BLaER1 (cell line): ENCODE data around the gene GATA1.

ENCODE experiments used
- H3K27ac ChIP-seq: shearing (Covaris generic); formaldehyde crosslinking; 2 replicates; pipeline ENCODE4 v1.8.1; 2022
- H3K27me3 ChIP-seq: shearing (Covaris generic); formaldehyde crosslinking; 2 replicates; pipeline ENCODE4 v1.8.1; 2022
- H3K36me3 ChIP-seq: shearing (Covaris generic); formaldehyde crosslinking; 2 replicates; pipeline ENCODE4 v1.8.1; 2022
- H3K4me1 ChIP-seq: shearing (Covaris generic); formaldehyde crosslinking; 2 replicates; pipeline ENCODE4 v1.8.1; 2022
- H3K4me2 ChIP-seq: shearing (Covaris generic); formaldehyde crosslinking; 2 replicates; pipeline ENCODE4 v1.8.1; 2022
- H3K4me3 ChIP-seq: shearing (Covaris generic); formaldehyde crosslinking; 2 replicates; pipeline ENCODE4 v1.8.1; 2022
- H3K9ac ChIP-seq: shearing (Covaris generic); formaldehyde crosslinking; 2 replicates; pipeline ENCODE4 v1.8.1; 2022
- H3K9me3 ChIP-seq: shearing (Covaris generic); formaldehyde crosslinking; 2 replicates; pipeline ENCODE4 v1.8.1; 2022
- H4K20me1 ChIP-seq: shearing (Covaris generic); formaldehyde crosslinking; 2 replicates; pipeline ENCODE4 v1.8.1; 2022
- Cebpa-rat ChIP-seq: shearing (Covaris generic); IDR thresholded peaks from 2 replicates; pipeline ENCODE4 v1.8.1; 2022

Gene GATA1

DNA sequence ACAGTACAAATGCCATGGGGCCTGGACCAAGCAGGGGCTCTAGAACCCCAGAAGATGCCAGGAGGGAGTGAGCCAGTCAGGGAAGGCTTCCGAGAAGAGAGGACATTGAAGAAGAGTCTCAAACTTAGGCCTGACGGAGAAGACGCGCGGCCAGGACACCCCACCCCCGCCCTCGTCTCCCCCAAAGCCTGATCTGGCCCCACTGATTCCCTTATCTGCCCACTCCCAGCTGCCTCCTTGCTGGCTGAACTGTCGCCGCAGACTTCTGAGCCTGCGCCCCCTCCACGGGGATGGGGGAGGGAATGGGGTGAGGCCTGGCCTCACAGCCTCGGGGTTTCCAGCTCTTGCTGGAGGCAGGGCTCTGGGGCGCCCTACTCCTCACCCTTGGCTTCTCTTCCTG is 3.6 kb upstream of the GATA1 start:
- Histone ChIP-seq H4K20me1 (no peaks in the 10 kb centered on the region; the same call in 1 of the 2 replicates), H3K4me1 (no peaks in the 10 kb centered on the region), H3K27me3 (peaks cover 54% of the 10 kb centered on the region), H3K36me3 (no peaks in the 10 kb centered on the region), H3K4me2 (no peak overlapping the region), H3K9ac (no peak overlapping the region), H3K4me3 (no peak overlapping the region), H3K27ac (no peak overlapping the region), H3K9me3 (no peaks in the 10 kb centered on the region)
- no peak for TF ChIP-seq Cebpa-rat

DNA sequence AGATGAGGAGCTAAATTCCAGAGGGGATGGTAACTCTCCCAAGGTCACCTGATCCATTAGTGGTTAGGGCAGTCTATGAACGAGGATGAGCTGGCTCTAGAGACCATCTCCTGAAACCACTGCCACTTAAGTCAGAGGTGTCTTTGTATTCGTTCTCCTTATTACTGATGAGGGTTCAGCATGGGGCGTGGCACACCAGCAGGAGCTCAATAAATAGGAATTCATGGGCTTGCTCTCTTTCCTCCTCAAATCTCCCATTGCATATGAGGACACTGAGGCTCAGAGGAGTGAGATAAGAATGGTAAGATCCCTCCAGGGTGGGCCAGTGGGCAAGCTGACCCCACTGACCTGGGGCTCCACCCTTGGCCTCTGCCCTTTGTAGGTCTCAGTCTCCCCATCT is 1.7 kb upstream of the GATA1 start:
- Histone ChIP-seq H3K9ac (no peak overlapping the region), H3K36me3 (no peaks in the 10 kb centered on the region), H3K9me3 (no peaks in the 10 kb centered on the region), H3K27me3 (peaks cover 47% of the 10 kb centered on the region), H3K4me3 (no peak overlapping the region), H3K4me2 (no peak overlapping the region), H3K4me1 (no peaks in the 10 kb centered on the region), H4K20me1 (no peaks in the 10 kb centered on the region; the same call in 1 of the 2 replicates), H3K27ac (no peak overlapping the region)
- TF ChIP-seq Cebpa-rat: no peak

DNA sequence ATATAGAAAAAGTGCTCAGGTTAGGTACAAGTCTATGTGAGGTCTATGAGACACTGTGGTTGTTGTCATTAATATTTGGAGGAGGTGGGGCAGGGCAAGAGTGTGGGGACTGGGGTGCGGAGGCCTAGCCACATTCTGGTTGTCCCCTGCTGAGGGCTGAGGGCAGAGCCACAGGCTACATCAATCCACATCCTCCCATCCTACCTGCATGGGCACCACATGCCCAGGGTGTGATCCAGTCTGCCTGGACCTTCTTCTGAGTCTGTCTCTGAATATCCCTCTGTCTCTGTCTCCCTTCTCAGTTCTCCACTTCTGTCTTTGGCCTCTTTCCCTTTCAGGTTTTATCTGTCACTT is 1.2 kb upstream of the GATA1 start:
- no peak overlapping the region for H3K27ac ChIP-seq
- H3K4me1 ChIP-seq: no peaks in the 10 kb centered on the region
- H3K27me3 ChIP-seq: peaks cover 46% of the 10 kb centered on the region; the same call in 1 of the 2 replicates
- H4K20me1 ChIP-seq: no peaks in the 10 kb centered on the region; the same call in 1 of the 2 replicates
- H3K4me2 ChIP-seq: no peak overlapping the region
- H3K9ac ChIP-seq: no peak overlapping the region
- no peak overlapping the region for H3K4me3 ChIP-seq
- TF ChIP-seq Cebpa-rat: no peak
- no peaks in the 10 kb centered on the region for H3K36me3 ChIP-seq
- no peaks in the 10 kb centered on the region for H3K9me3 ChIP-seq

DNA sequence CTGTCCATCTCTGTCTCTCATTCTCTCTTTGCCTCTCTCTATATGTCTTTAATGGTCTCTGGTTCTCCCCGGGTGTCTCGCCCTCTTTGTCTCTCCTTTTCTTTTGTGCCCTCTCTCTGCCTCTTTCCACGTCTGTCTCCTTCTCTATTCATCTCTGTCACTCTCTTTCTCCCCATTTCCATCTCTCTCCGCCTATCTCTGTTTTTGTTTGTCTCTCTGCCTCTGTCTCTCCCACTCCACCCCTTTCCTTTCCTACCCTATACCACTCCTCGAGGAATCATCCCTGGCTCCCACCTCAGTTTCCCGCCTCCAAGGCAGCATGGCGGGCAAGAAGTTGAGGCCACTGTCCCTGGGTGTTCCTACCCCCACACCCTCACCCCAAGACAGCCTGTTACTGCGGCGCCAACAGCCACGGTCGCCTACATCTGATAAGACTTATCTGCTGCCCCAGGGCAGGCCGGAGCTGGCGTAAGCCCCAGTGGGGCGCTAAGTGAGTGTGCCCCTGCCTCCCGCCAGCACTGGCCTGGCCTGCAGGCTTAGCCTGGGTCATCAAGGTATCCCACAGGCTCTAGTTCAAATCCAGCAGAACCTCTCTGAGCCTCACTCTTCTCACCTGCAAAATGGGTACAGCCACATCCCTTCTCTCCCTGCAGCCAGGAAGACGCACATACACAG is 713 bp upstream of the GATA1 start:
- H3K4me3 ChIP-seq: no peak overlapping the region
- H3K36me3 ChIP-seq: no peaks in the 10 kb centered on the region
- no peaks in the 10 kb centered on the region for H3K9me3 ChIP-seq
- peaks cover 45% of the 10 kb centered on the region; the same call in 1 of the 2 replicates for H3K27me3 ChIP-seq
- H3K9ac ChIP-seq: no peak overlapping the region
- H4K20me1 ChIP-seq: no peaks in the 10 kb centered on the region; the same call in 1 of the 2 replicates
- H3K4me1 ChIP-seq: no peaks in the 10 kb centered on the region
- no peak overlapping the region for H3K4me2 ChIP-seq
- no peak for TF ChIP-seq Cebpa-rat
- H3K27ac ChIP-seq: no peak overlapping the region

DNA sequence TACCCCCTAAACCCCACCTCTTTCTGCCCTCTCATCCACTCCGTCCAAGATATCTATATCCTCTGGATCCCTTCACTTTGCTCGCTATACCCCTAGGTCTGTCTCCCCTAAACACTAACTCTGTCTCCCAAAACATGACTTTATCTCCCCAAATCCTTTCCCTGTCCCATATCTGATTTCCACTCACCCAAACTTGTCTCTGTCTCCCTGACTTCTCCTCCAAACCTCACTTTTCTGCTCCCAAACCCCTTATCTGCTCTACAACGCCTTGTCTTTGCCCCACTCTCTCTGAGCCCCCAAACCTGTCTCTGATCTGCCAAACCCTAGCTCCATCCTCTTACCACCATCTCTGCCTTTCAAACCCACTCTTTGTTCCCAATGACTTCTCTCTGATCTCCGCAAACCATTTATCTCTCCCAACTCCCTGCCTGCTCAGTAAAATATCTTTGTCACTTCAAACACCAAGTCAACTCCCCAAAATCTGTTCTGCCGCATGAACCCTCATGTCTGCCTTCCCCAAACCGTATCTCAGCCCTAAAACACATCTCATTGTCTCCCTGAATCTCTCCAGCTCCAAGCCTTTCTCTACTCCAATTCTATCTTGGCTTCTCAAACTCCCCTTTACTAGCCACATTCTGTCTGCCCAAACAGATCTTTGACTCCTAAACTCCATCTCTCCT is 575 bp downstream of the GATA1 start:
- Histone ChIP-seq H3K4me2 (no peak overlapping the region), H3K27me3 (peaks cover 49% of the 10 kb centered on the region), H3K4me3 (no peak overlapping the region), H3K4me1 (no peaks in the 10 kb centered on the region), H3K9ac (no peak overlapping the region), H3K9me3 (no peaks in the 10 kb centered on the region), H3K36me3 (no peaks in the 10 kb centered on the region), H3K27ac (no peak overlapping the region), H4K20me1 (no peaks in the 10 kb centered on the region; the same call in 1 of the 2 replicates)
- no peak for TF ChIP-seq Cebpa-rat

DNA sequence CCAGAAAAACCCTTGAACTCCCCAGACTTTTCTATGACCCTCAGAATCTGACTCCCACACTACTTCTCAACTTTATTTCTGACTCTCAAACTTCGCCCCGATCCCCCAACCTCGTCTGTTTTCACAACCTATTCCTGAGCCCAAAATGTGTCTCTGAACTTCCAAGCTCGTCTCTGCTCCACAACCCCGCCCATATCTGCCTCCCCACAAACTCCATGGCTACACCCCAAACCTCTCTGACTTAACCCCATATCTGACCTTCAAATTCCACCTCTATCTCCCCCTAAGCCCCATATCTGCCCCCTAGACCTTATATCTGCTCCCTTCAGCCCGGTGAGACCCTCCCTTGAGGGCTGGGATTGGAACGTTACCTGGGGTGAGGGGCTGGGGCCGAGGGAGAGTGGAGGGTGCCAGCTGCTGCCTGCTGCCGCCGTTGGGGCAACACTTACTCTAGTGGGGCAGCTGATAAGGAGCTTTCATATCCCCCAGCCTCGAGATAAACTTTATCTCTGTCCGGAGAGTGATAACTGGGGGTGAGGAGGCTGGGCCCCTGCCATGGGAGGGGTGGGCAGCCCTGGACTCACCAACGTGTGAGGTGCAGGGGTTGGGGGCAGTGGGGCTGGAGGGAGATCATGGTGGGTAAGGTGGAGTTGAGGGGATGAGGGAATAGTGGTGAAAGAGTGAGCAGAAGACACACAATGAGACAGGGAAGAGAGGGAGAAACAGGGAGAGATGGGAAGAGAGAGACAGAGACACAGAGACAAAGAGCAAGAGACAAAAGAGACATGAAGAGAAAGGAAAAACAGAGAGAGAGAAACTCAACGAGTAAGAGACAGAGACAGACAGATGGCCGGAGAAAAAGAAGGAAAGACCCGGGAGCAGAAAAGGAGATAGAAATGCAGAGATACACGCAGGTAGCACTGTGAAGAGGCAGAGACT is 1.4 kb downstream of the GATA1 start:
- no peak overlapping the region for H3K4me2 ChIP-seq
- TF ChIP-seq Cebpa-rat: no peak

DNA sequence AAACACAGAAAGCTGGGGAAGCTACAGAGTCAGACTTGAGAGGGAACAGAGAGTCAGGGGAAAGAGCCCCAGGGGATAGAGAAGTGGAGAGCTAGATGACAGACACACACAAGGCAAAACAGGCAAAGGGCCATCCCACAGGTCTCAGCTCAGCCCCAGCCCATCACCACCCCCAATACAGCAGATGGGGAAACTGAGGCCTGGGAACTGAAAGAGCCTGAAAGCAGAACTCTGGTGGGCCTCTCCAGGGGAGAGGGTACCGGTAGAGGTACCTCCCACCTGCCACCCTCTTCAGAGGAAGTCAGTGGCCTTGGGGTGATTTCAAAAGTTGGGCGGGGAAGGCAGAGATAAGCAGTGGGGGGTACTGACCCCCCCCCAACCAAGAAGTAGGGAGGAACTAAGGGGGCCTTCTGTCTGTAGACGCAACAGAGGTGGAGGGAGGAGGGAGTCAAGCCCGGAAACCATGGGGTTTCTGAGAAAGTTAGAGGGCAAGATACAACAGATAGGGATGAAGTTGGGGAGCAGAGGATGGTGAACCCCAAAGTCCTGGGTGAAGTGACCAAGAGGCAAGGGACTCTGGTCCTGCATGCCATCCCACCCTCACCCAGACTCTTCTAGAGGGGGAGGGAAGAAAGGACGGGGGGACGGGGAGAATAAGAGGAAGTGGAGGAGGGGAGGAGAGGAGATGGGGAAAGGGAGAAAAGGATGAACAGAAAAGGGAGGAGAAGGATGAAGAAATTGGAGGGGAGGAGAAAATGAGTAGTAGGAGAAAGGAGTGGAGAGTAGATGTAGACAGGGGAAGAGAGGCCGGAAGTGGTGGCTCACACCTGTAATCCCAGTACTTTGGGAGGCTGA is 3.2 kb downstream of the GATA1 start:
- H3K27me3 ChIP-seq: peaks cover 61% of the 10 kb centered on the region
- no peaks in the 10 kb centered on the region; the same call in 1 of the 2 replicates for H4K20me1 ChIP-seq
- H3K27ac ChIP-seq: no peak overlapping the region
- no peak overlapping the region for H3K4me3 ChIP-seq
- no peak overlapping the region for H3K4me2 ChIP-seq
- H3K9ac ChIP-seq: no peak overlapping the region
- H3K36me3 ChIP-seq: no peaks in the 10 kb centered on the region
- H3K9me3 ChIP-seq: no peaks in the 10 kb centered on the region
- no peaks in the 10 kb centered on the region for H3K4me1 ChIP-seq
- TF ChIP-seq Cebpa-rat: no peak

More for the DNA sequence above, 1.4 kb downstream of the GATA1 start:
- H3K4me1 ChIP-seq: no peaks in the 10 kb centered on the region
- H3K27ac ChIP-seq: no peak overlapping the region
- H3K27me3 ChIP-seq: peaks cover 48% of the 10 kb centered on the region
- H3K36me3 ChIP-seq: no peaks in the 10 kb centered on the region
- H4K20me1 ChIP-seq: no peaks in the 10 kb centered on the region; the same call in 1 of the 2 replicates
- H3K4me3 ChIP-seq: no peak overlapping the region
- H3K9me3 ChIP-seq: no peaks in the 10 kb centered on the region
- H3K9ac ChIP-seq: no peak overlapping the region

DNA sequence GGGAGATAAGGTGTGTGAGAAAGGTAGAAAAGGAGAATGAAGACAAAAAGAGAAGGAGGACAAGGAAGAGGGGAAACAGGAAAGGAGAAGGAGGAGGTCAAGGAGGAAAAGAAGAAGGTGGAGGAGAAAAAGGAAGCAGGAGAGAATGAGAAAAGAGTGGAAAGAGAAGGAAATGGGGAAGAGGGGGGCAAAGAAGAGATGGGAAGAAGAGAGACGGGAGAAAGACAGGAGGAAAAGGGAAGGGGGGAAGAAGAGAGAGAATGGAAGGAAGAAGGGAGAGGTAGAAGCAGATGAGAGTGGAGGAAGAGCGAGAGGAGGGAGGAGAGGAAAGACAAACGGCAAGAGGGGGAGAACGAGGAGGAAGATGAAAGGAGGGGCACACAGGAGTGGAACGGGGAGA is 4.1 kb downstream of the GATA1 start:
- no peak for TF ChIP-seq Cebpa-rat
- Histone ChIP-seq H3K4me3 (no peak overlapping the region), H3K27me3 (peaks cover 70% of the 10 kb centered on the region), H3K9ac (no peak overlapping the region), H4K20me1 (no peaks in the 10 kb centered on the region; the same call in 1 of the 2 replicates), H3K36me3 (no peaks in the 10 kb centered on the region), H3K4me2 (no peak overlapping the region), H3K4me1 (no peaks in the 10 kb centered on the region), H3K27ac (no peak overlapping the region), H3K9me3 (no peaks in the 10 kb centered on the region)
